SIG-M5 treated with dmso at 0.1 percent for 504 hours (cell line): Measurements from ENCODE around the gene ADAMTSL3.
"Not testable (repeated sequence)": the region's sequence is repeated elsewhere in the genome, so short reads cannot be mapped to it uniquely, and the experiment has no call there.

Experiments
- DNase-seq: peaks from one replicate; lab custom pipeline; 2025; ENCODE audit not compliant: unreplicated experiment; lab: John Stamatoyannopoulos, UW

Gene ADAMTSL3

DNA sequence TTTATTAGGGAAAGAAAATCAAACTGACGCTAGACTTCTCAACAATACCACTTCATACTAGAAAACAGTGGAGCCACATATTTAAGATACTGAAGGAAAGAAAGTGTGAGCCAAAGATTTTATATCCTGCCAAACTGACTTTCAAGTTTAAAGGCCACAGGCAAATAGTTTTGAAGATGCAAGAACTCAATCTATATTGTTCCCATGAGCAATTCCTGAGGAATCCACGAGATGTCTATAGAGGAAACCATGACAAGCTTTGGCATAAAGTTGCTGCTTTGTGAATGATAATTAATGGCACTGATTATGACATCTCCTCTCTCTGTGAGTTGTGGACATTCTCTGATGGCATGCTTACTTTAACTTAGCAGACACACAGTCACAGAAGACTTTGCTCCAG is 305.6 kb downstream of the ADAMTSL3 start:
- DNase-seq, result no peak

DNA sequence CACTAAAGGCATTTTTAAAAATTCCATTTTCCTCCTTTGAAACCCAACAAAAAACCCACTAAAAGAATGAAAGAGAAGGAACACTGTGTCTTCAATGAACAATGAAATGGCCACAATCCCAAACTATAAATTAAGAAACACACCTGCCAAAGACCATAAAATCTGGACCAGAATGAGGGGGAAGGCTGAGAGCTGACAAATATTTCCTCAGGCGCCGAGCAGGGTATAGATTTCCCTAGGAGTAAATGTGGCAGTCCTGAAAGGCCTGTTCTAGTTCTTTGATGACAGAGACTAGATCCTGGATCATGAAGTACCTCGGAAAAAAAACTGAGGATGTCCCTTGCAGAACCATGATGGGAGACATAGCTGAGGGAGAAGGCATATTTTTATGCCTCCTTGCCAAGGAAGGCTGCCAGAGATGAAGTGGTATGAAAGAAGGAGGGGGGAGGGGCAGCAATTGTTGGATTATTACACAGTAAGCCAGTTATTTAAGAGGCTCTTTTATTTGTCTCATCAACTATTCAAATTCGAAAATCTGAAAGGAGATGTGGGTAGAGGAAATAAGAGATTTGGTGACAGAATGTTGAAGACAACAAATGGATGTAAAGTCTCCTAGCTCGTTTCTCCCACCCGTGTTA is 306.4 kb downstream of the ADAMTSL3 start:
- no peak for DNase-seq

DNA sequence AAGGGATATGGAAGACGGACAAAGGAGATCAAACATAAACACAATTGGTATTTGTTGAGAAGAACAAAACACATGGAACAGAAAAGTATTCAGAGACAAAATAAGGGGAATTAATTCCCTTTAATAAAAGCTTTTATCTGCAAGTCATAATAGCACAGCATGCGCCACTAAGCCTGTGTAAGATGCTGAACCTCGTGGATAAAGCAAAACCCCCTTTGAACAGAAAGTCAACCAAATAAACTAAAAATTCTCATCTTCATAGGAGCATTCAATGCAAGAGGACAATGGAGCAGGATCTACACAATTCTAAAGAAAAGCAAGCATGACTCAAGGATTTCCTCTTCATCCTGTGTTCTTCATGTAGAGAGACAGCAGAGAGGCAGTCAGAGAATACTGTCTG is 307.4 kb downstream of the ADAMTSL3 start:
- DNase-seq, result no peak

DNA sequence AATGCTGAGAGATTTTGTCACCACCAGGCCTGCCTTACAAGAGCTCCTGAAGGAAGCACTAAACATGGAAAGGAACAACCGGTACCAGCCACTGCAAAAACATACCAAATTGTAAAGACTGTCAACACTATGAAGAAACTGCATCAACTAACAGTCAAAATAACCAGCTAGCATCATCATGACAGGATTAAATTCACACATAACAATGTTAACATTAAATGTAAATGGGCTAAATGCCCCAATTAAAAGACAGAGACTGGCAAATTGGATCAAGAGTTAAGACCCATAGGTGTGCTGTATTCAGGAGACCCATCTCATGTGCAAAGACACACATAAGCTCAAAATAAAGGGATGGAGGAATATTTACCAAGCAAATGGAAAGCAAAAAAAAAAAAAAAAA is 311.0 kb downstream of the ADAMTSL3 start:
- not testable (repeated sequence) for DNase-seq

DNA sequence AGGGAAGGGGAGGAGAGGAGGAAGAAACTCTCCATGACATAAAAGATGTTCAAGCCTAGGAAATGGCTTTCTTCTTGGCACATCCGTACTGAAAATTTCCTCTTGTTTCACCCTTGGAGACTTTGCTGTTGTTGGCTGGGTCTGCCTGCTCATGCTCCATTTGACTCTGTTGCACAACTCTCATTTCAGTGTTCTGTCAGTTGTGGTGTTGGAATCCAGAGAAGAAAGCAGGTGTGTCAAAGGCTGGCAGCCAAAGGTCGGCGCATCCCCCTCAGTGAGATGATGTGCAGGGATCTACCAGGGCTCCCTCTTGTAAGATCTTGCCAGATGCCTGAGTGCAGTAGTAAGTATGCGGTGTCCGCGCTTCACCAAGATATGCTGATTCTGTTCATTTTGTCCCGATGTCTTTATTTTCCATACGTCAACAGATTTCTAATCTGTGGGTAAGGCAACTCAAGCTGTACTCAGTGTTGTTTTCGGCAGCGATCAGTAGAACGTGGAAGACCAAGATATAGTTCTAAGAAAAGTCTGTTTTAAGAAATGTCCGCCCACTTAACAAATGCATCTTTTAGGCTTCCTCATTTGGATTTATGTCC is 316.5 kb downstream of the ADAMTSL3 start:
- DNase-seq, result no peak

- no peak for DNase-seq
Measured at GRCh38 chr15:83971992-83972391, 318.1 kb downstream of the ADAMTSL3 start.

DNA sequence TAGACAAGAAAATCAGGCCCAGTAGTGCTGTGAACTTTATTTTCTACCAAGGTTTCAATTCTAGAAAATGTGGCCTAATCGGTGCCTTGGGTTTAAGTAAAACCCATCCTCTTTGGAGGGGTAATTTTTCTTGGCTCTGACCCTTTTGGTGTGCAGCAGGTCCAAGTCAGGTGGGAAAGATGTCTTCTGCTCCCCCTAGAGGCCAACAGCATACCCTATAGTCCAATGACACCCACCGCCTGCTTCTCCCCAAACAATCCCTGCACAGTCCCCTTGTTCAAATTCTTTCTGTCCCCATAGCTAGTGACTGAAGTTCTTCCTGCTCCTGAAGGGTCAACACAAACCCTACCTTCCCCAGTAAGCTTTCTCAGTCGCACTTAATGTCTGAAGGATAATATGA is 319.9 kb downstream of the ADAMTSL3 start:
- no peak for DNase-seq

- no peak for DNase-seq
Measured at GRCh38 chr15:83977992-83978391, 324.1 kb downstream of the ADAMTSL3 start.

DNA sequence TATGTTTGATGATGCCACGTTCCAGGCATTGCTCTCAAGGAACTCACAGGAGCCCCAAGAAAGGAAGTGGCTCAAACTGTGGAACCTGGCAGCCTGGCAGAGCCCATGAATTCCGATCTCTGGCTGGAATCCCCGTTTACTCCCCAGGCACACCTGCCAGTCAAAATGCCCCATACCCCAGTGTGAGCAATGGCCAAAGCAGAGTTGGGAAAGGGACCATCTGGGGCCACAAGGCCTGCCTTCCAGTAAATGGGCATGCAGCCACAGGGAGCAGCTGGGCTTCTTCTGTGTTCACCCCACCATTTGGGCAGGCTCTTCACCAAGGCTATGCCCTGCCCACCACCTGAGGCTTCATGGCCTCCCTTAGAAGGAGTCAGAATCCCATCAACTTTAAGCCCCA is 324.7 kb downstream of the ADAMTSL3 start:
- no peak for DNase-seq

- DNase-seq, result no peak
Measured at GRCh38 chr15:83980637-83981036, 326.7 kb downstream of the ADAMTSL3 start.

GRCh38 chr15:83982748-83983147 is 328.8 kb downstream of the ADAMTSL3 start:
- DNase-seq, result no peak

DNA sequence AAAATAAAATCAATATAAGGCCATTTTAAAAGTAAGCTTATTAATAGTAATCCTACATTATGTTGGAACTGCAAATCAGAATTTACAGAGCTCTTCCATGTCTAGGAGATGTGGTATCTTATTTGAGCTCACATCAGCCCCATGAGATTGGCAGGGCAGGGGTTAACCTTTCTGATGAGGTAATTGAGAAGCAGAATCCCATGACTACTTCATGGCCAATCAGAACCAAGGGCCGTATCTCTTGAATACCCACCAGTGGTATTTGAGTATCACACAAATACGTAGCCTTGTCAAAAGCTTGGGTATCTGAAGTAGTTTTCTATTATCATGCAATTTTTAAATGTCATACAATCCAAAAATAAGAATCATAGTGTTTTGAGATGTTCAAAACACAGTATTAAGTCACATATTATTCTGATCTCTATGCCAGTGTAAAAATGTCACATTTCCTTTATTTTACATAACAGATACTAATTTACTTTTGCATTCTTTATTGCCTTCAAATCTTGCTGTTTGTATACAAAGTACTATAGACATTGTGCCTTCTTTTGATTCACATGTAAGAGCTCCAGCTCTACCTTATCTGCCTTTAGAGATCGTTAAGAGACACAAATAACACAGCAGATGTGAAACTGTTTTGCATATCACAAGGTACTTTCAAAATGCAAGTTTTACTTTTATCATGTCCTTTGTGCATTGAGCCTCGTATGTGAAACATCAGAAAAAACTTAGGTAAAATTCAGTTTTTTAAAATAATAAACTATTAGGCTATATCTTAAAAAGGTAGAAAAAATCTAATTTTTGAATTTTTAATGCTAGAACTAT is 329.9 kb downstream of the ADAMTSL3 start:
- DNase-seq, result no peak

DNA sequence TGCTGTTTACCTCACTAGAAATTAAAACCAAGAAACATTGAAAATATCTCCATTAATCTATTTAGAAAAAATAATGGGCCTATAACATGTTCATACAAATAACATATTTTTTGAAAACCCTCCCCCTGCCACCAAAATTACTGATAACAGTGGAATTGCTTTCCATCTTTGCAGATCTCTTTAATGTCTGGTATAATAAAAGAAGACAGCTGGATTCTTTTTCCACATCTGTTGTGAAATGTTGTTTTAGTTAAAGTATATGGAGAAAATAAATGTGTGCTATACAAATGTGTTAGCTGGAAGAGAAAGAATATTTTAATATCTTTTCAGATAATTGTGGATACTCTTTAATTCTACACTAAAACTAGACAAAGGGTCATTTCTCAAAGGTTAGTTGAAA is 330.7 kb downstream of the ADAMTSL3 start:
- DNase-seq, result no peak

DNA sequence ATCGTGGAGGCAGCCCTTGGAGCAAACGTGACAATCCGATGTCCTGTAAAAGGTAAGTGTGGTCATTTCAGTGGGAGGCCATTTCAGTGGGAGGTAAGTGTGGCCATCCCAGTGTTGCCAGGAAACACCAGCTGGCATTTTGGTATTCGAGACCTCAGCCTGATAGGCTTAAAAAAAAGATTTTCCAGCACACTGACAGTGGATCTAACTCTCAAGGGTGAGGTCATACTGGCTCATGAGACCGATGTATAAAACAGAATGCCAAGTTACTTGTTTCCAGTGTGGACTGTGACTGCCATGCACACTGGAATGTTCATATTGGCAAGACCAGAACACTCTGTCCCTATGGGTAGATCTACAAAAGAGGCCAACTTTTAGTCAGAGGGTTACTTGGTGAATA is 337.2 kb downstream of the ADAMTSL3 start:
- DNase-seq, result no peak

DNA sequence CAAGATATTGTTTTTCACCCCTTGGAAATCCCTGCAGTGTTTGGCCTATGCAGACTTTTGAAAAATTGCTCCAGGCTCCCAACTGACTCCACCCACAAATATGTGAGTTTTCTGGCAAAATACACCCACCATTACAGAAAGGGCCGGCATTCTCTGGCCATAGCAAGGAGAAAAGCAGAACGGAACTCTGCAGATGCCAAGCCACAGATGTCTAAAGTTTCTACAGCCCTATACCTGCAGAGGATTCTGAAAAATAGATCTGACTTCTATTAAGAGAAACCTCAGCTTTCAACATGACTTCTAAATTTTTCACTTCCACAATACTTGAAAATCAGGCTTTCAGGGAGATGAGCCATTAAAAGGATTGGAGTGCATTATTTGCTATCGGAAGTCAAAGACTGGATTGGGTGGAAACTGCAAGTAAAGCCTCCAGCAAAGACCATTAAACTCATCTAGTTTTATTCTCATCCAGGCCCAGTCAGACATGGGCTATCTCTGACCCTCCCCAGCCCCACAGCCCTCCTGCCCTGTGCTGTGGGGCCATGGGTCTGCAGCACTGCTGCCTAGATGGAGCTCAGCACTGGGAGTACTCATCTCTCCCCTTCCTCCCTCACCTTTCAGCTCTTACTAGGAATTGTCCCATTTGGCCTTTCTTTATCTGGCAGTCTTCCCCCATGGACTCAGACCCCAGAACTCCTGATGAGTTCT is 338.6 kb downstream of the ADAMTSL3 start:
- DNase-seq, result no peak

DNA sequence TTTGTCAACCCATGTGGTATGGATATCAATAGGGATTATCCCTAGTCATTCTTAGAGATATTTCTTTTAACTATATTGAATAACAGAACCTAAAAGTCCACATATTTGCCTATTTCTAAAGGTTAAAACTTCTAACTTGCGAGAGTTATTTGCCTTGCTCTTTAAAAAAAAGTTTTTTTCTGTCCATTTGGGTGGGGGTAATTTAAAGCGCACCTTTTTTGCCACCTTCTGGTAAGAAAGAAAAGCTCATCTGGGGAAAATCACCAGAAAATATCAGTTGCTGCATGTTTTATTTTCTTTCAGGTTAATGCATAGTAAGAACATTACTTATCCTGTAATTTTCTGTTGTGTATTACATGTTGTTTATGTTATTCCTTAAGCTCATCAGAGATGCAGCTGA is 339.7 kb downstream of the ADAMTSL3 start:
- DNase-seq, result no peak

GRCh38 chr15:83998486-83998885 is 344.6 kb downstream of the ADAMTSL3 start:
- DNase-seq, result no peak

GRCh38 chr15:83999396-84000135 is 345.6 kb downstream of the ADAMTSL3 start:
- DNase-seq, result no peak

- no peak for DNase-seq
Measured at GRCh38 chr15:84001037-84001436, 347.1 kb downstream of the ADAMTSL3 start.

DNA sequence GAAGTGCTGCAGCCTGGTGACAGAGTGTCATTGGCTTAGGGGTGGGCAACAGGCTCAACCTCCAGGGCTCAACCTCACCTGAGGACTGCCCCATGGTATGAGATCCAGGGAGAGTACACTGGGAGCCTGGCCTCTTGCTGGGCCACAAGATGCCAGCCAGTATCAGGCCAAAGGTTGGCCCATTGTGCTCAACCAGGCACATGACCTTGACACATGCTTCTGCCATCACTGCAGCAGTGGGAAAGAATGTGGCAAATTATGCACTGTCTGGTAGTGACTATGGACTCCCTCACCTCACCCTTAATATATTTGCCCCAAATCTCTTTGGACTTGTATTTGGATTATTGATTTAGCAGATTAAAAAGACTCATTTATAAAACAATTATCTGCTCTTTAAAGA is 347.7 kb downstream of the ADAMTSL3 start:
- no peak for DNase-seq
